ENCODE data around the gene SV2A.
"Not testable (repeated sequence)": the region's sequence is repeated elsewhere in the genome, so short reads cannot be mapped to it uniquely, and the experiment has no call there.

The SV2A gene

GRCh38 chr1:149860684-149861496 is 56.8 kb downstream of the SV2A start:
- H2BK12ac ChIP-seq (ENCODE audit: low read length); H3K27me3 ChIP-seq (ENCODE audit: insufficient read depth, low read length); H3K79me1 ChIP-seq (ENCODE audit: low read length); H4K12ac ChIP-seq (ENCODE audit: low read depth, low read length); H3K14ac ChIP-seq (ENCODE audit: low read length); H3K27ac ChIP-seq (ENCODE audit: low read depth, low read length); H3K36me3 ChIP-seq (ENCODE audit: control insufficient read depth in 1 of 2, insufficient read depth in 2 of 2, low read length in 2 of 2); H3K4me2 ChIP-seq (ENCODE audit: low read length); H3K4me1 ChIP-seq (ENCODE audit: control insufficient read depth in 1 of 2, insufficient read depth in 2 of 2, low read length in 2 of 2); H4K91ac ChIP-seq (ENCODE audit: low read depth, low read length); DNase-seq; H3K23ac ChIP-seq (ENCODE audit: low read length); H2BK5ac ChIP-seq (ENCODE audit: low read depth, low read length, poor library complexity); H3K18ac ChIP-seq (ENCODE audit: low read length); H3K9me3 ChIP-seq (ENCODE audit: insufficient read depth, low read depth, low read length); H2BK120ac ChIP-seq (ENCODE audit: insufficient read depth, low read length, poor library complexity); H2AK5ac ChIP-seq (ENCODE audit: low read length); H3K9ac ChIP-seq (ENCODE audit: low read length); H3K4me3 ChIP-seq (ENCODE audit: low read depth, low read length); H4K8ac ChIP-seq (ENCODE audit: low read depth, low read length); H3K79me2 ChIP-seq (ENCODE audit: control insufficient read depth, insufficient read depth, low read length, poor library complexity); H2AFZ ChIP-seq (ENCODE audit: insufficient read depth, low read length, poor library complexity); H3K4ac ChIP-seq (ENCODE audit: low read depth, low read length): not testable (repeated sequence)
- no CpG with 5 or more reads among the region's 55 CpGs for WGBS (ENCODE audit: extremely low coverage, insufficient coverage, insufficient read length)

- H3K9me3 ChIP-seq (ENCODE audit: insufficient read depth, low read depth, low read length); H2BK120ac ChIP-seq (ENCODE audit: insufficient read depth, low read length, poor library complexity); H3K27ac ChIP-seq (ENCODE audit: low read depth, low read length); H3K4ac ChIP-seq (ENCODE audit: low read depth, low read length); H3K79me2 ChIP-seq (ENCODE audit: control insufficient read depth, insufficient read depth, low read length, poor library complexity); H3K9ac ChIP-seq (ENCODE audit: low read length); H3K36me3 ChIP-seq (ENCODE audit: control insufficient read depth in 1 of 2, insufficient read depth in 2 of 2, low read length in 2 of 2); H4K8ac ChIP-seq (ENCODE audit: low read depth, low read length); H3K18ac ChIP-seq (ENCODE audit: low read length); H3K4me2 ChIP-seq (ENCODE audit: low read length); H3K23ac ChIP-seq (ENCODE audit: low read length); H2BK12ac ChIP-seq (ENCODE audit: low read length); H2BK5ac ChIP-seq (ENCODE audit: low read depth, low read length, poor library complexity); DNase-seq; H3K4me3 ChIP-seq (ENCODE audit: low read depth, low read length); H3K27me3 ChIP-seq (ENCODE audit: insufficient read depth, low read length); H3K79me1 ChIP-seq (ENCODE audit: low read length); H3K14ac ChIP-seq (ENCODE audit: low read length); H4K12ac ChIP-seq (ENCODE audit: low read depth, low read length); H4K91ac ChIP-seq (ENCODE audit: low read depth, low read length); H2AFZ ChIP-seq (ENCODE audit: insufficient read depth, low read length, poor library complexity); H2AK5ac ChIP-seq (ENCODE audit: low read length); H3K4me1 ChIP-seq (ENCODE audit: control insufficient read depth in 1 of 2, insufficient read depth in 2 of 2, low read length in 2 of 2): not testable (repeated sequence)
- WGBS (ENCODE audit: extremely low coverage, insufficient coverage, insufficient read length): no CpG with 5 or more reads among the region's 15 CpGs
These were observed 57.4 kb downstream of the SV2A start for GRCh38 chr1:149860271-149860670.
